GM12892 (cell line): ENCODE measurements around the gene RBFOX2.
"Not testable (repeated sequence)": the region's sequence is repeated elsewhere in the genome, so short reads cannot be mapped to it uniquely, and the experiment has no call there.

ENCODE experiments used
- POLR2A ChIP-seq: IDR thresholded peaks from 2 replicates; pipeline ENCODE4 v1.6.1; 2011; ENCODE audit warnings: low read depth, low read length, control low read depth
- POLR2AphosphoS5 ChIP-seq: IDR thresholded peaks from 2 replicates; pipeline ENCODE4 v1.6.1; 2011; ENCODE audit warnings: low read depth, low read length, control low read depth
- TAF1 ChIP-seq: IDR thresholded peaks from 2 replicates; pipeline ENCODE4 v1.6.1; 2011; ENCODE audit warnings: low read depth, mild to moderate bottlenecking, control low read depth, low read length, borderline replicate concordance

DNA sequence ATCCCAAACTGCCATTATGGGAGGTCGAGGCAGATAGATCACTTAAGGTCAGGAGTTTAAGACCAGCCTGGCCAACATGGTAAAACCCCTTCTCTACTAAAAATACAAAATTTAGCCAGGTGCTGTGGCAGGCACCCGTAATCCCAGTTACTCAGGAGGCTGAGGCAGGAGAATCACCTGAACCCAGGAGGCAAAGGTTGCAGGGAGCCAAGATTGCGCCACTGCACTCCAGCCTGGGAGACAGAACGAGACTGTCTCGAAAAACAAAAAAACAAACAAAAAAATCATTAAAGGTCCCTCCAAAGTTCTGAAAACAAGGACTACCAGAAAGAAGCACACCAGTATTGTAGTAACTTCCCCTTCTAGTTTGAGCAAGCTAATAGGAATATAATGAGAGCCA, 34.9 kb downstream of the RBFOX2 start:
- not testable (repeated sequence) for TF ChIP-seq POLR2AphosphoS5, POLR2A, TAF1
